ENCODE results near the gene DPH7.

DPH7 gene

GRCh38 chr9:137524981-137525317 lies 53.8 kb downstream of the DPH7 start:
- Histone ChIP-seq H3K36me3 (replicated peaks; ENCODE audit: low read depth, low read length) (no peaks in the 10 kb centered on the region), H3K27me3 (ENCODE audit: low read depth, low read length) (no peaks in the 10 kb centered on the region; the same call in 1 of the 2 replicates), H2AFZ (ENCODE audit: low read depth, low read length) (no peak overlapping the region), H3K9me3 (ENCODE audit: insufficient read depth, low read length) (no peaks in the 10 kb centered on the region), H3K27ac (ENCODE audit: low read length) (no peak overlapping the region), H3K9ac (ENCODE audit: low read length) (no peak overlapping the region), H3K4me1 (ENCODE audit: low read length) (no peaks in the 10 kb centered on the region), H3K79me2 (ENCODE audit: low read length) (no peaks in the 10 kb centered on the region), H4K20me1 (ENCODE audit: insufficient read depth, low read length) (no peaks in the 10 kb centered on the region), H3K4me3 (ENCODE audit: low read length) (no peak overlapping the region), H3K4me2 (ENCODE audit: low read length) (peak overlapping the region; percentile 54)
- no peak for TF ChIP-seq CTCF (IDR thresholded peaks at IDR 0.05; ENCODE audit: low read depth, low read length)
- no peak for TF ChIP-seq EZH2phosphoT487 (IDR thresholded peaks at IDR 0.05; ENCODE audit: low read depth)

- Histone ChIP-seq H3K27ac (ENCODE audit: low read length) (no peak overlapping the region), H3K4me1 (ENCODE audit: low read length) (no peaks in the 10 kb centered on the region), H3K27me3 (ENCODE audit: low read depth, low read length) (no peaks in the 10 kb centered on the region; the same call in 1 of the 2 replicates), H3K79me2 (ENCODE audit: low read length) (no peaks in the 10 kb centered on the region), H4K20me1 (ENCODE audit: insufficient read depth, low read length) (no peaks in the 10 kb centered on the region), H3K9ac (ENCODE audit: low read length) (no peak overlapping the region), H3K4me3 (ENCODE audit: low read length) (no peak overlapping the region), H3K4me2 (ENCODE audit: low read length) (no peak overlapping the region), H3K9me3 (ENCODE audit: insufficient read depth, low read length) (no peaks in the 10 kb centered on the region), H2AFZ (ENCODE audit: low read depth, low read length) (no peak overlapping the region), H3K36me3 (replicated peaks; ENCODE audit: low read depth, low read length) (no peaks in the 10 kb centered on the region)
- TF ChIP-seq EZH2phosphoT487 (IDR thresholded peaks at IDR 0.05; ENCODE audit: low read depth) (no peak), CTCF (IDR thresholded peaks at IDR 0.05; ENCODE audit: low read depth, low read length) (no peak)
Observed at GRCh38 chr9:137524161-137524980, 54.4 kb downstream of the DPH7 start.

- no peak overlapping the region for H2AFZ ChIP-seq (ENCODE audit: low read depth, low read length)
- H3K4me1 ChIP-seq (ENCODE audit: low read length): no peaks in the 10 kb centered on the region
- H3K9me3 ChIP-seq (ENCODE audit: insufficient read depth, low read length): no peaks in the 10 kb centered on the region
- no peaks in the 10 kb centered on the region; the same call in 1 of the 2 replicates for H3K27me3 ChIP-seq (ENCODE audit: low read depth, low read length)
- no peak overlapping the region for H3K4me2 ChIP-seq (ENCODE audit: low read length)
- no peak overlapping the region for H3K27ac ChIP-seq (ENCODE audit: low read length)
- TF ChIP-seq EZH2phosphoT487 (IDR thresholded peaks at IDR 0.05; ENCODE audit: low read depth): no peak
- no peak for TF ChIP-seq CTCF (IDR thresholded peaks at IDR 0.05; ENCODE audit: low read depth, low read length)
- no peaks in the 10 kb centered on the region for H4K20me1 ChIP-seq (ENCODE audit: insufficient read depth, low read length)
- H3K9ac ChIP-seq (ENCODE audit: low read length): no peak overlapping the region
- H3K4me3 ChIP-seq (ENCODE audit: low read length): no peak overlapping the region
- no peaks in the 10 kb centered on the region for H3K79me2 ChIP-seq (ENCODE audit: low read length)
- no peaks in the 10 kb centered on the region for H3K36me3 ChIP-seq (replicated peaks; ENCODE audit: low read depth, low read length)
Observed at GRCh38 chr9:137522746-137523455, 55.8 kb downstream of the DPH7 start.

GRCh38 chr9:137521405-137521985 lies 57.2 kb downstream of the DPH7 start:
- no peak overlapping the region for H3K4me3 ChIP-seq (ENCODE audit: low read length)
- H2AFZ ChIP-seq (ENCODE audit: low read depth, low read length): no peak overlapping the region
- no peaks in the 10 kb centered on the region for H4K20me1 ChIP-seq (ENCODE audit: insufficient read depth, low read length)
- H3K36me3 ChIP-seq (replicated peaks; ENCODE audit: low read depth, low read length): no peaks in the 10 kb centered on the region
- H3K27me3 ChIP-seq (ENCODE audit: low read depth, low read length): no peaks in the 10 kb centered on the region
- no peak overlapping the region for H3K9ac ChIP-seq (ENCODE audit: low read length)
- no peak overlapping the region for H3K4me2 ChIP-seq (ENCODE audit: low read length)
- H3K9me3 ChIP-seq (ENCODE audit: insufficient read depth, low read length): no peaks in the 10 kb centered on the region
- H3K79me2 ChIP-seq (ENCODE audit: low read length): no peaks in the 10 kb centered on the region
- H3K27ac ChIP-seq (ENCODE audit: low read length): no peak overlapping the region
- H3K4me1 ChIP-seq (ENCODE audit: low read length): no peaks in the 10 kb centered on the region
- TF ChIP-seq EZH2phosphoT487 (IDR thresholded peaks at IDR 0.05; ENCODE audit: low read depth): no peak
- TF ChIP-seq CTCF (IDR thresholded peaks at IDR 0.05; ENCODE audit: low read depth, low read length): no peak
